Mononuclear cell (primary cell): Measurements from ENCODE around the gene ADM2. TPM values are rescaled to one million over a fixed set of nuclear protein-coding genes. Genes with fewer than 3 reads are reported as not detected.

Source experiments
- H3K27me3 ChIP-seq: 2 replicates; pipeline ENCODE4 v1.6.0; 2011; ENCODE audit warnings: low read length, control low read depth; ENCODE audit not compliant: insufficient read depth
- H3K4me1 ChIP-seq: 2 replicates; pipeline ENCODE4 v1.5.1; 2011; ENCODE audit warnings: mild to moderate bottlenecking, low read length, control low read depth; ENCODE audit not compliant: insufficient read depth
- H3K4me3 ChIP-seq: 2 replicates; pipeline ENCODE4 v1.5.1; 2011; ENCODE audit warnings: mild to moderate bottlenecking, low read length, moderate library complexity
- H3K9me3 ChIP-seq: 2 replicates; pipeline ENCODE4 v1.5.1; 2011; ENCODE audit warnings: low read depth, mild to moderate bottlenecking, control low read depth, low read length
- total RNA-seq: library from RNA; depleted of rRNA; stranded (reverse); fragments of >200 nt; gene quantifications from one replicate; pipeline ENCODE4 v1.2.3, GENCODE V29; 2012

Gene ADM2
- total RNA-seq, 1 donor = 0.31 TPM

DNA sequence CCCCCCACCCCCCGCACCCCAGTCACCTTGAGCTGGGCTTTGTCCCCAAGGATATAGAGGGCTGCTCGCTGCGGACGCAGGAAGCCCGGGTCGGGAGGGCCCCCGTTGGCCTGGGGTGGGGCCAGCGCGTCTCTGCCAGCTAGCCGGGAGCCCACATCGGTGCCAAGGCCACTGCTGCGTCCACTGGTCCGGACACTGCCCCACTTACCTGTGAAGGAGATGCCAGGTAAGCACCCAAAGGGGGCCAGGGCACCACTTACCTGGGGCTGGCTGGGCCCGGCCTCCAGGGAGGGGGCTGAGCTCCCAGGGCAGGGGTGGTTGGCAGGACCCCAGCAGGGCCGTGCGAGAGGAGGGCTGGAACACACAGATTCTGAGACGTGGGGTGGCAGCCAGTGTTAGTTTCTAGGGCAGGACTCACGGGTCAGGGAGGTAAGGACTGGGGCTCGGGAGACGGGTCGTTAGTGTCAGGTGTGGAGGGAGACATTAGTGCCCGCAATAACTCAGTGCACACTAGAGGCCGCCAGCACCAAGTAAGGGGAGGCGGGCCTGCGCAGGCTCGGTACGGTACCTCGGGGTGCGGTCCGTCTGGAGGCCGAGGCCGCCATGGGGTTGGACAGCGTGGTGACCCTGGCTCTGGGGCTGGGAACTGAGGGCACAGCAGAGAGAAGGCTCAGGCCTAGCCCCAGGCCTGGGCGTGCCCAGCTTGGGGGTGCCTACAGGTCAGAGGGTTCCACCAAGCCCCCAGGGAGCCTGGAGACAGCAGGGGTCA is 24.7 kb upstream of the ADM2 start:
- Histone ChIP-seq H3K9me3 (no peaks in the 10 kb centered on the region), H3K27me3 (no peaks in the 10 kb centered on the region), H3K4me1 (peaks cover 3% of the 10 kb centered on the region)

DNA sequence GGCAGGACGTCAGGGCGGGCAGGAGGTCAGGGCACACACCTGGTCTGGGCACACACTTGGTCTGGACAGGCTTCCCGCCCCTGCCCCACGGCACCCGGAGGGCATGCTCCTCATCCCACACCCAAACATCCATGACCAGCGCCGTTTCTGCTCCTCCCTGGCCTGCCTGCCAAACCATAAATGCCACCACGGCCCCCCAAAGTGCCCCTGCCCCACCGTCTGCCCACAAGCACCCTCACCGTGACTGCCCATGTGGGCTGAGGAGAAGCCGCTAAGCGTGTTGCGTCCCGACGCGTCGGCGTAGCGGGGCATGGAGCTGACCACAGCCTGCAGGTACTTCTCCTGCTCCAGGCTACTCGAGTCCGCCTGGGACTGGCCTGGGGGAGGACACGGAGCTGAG is 22.3 kb upstream of the ADM2 start:
- Histone ChIP-seq H3K4me1 (no peaks in the 10 kb centered on the region), H3K9me3 (no peaks in the 10 kb centered on the region), H3K27me3 (no peaks in the 10 kb centered on the region), H3K4me3 (no peak overlapping the region)

More for the DNA sequence above, 24.7 kb upstream of the ADM2 start:
- no peak overlapping the region for H3K4me3 ChIP-seq

DNA sequence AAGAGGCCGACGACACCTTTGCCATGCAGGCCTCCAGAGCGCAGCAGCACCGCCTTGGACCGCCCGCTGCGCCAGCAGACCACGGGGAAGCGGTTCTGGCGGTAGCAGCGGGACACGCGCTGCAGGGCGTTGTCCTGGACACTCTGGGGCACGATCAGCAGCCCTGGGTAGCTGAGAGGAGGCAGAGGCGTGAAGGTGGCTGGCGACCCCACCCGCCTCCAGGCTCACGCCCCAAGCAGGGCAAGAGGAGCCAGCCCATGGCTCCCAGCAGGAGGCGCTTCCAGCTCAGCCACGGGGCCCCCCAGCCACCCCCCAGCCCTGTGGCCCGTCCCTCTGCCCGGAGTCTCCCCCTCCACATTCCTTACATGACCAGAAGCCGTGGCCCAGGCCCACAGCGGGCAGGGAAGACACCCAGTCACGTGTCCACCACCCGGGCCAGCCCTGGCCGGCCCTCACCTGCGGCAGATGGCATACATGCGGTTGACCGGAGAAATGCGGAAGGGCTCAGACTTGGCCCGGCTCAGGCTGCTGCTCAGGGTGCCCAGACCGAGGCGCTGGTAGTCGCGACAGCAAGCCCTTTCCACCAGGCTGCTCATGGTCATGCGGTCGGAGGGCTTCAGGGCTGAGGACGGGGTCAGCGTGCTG is 21.7 kb upstream of the ADM2 start:
- Histone ChIP-seq H3K27me3 (no peaks in the 10 kb centered on the region), H3K4me3 (no peak overlapping the region), H3K4me1 (no peaks in the 10 kb centered on the region), H3K9me3 (no peaks in the 10 kb centered on the region)

DNA sequence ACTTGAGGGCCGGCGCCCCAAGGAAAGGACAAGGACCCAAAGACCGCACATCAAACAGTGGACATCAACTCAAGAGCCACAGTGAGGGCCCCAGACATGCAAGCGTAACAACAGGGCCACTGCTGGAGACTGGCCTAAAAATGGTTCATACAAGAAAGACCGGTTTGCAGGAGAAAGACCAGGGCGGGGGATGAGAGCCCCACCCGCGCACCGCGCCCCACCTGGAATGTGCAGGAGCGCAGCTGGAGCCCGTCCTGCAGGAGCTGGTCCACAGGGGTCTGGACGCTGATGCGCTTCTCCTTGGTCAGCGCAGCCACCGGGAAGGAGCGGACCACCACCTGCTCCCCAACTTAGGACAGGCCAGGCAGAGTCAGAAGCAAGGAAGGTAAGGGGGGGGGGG is 20.4 kb upstream of the ADM2 start:
- no peaks in the 10 kb centered on the region for H3K27me3 ChIP-seq
- H3K9me3 ChIP-seq = no peaks in the 10 kb centered on the region
- H3K4me1 ChIP-seq = no peaks in the 10 kb centered on the region
- H3K4me3 ChIP-seq = no peak overlapping the region

DNA sequence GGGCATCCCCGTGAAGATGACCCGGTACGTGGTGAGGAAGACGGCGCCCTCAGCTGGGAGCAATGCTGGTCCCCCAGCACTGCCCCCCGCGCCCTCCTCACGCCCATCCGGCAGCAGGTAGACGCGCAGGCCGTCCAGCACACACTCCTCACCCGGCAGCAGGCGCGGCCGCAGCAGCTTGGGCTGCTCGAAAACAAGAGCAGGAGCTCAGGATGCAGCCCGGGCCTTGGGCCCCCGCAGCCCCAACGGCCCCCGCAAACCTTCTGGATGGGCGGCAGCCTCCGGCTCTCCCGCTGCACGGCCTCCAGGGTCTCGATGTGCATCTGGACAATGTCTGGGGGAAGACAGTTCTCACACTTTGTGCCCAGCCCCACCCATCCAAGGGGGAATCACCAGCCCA is 19.8 kb upstream of the ADM2 start:
- H3K9me3 ChIP-seq = no peaks in the 10 kb centered on the region
- no peaks in the 10 kb centered on the region for H3K4me1 ChIP-seq
- H3K27me3 ChIP-seq = no peaks in the 10 kb centered on the region
- no peak overlapping the region for H3K4me3 ChIP-seq

DNA sequence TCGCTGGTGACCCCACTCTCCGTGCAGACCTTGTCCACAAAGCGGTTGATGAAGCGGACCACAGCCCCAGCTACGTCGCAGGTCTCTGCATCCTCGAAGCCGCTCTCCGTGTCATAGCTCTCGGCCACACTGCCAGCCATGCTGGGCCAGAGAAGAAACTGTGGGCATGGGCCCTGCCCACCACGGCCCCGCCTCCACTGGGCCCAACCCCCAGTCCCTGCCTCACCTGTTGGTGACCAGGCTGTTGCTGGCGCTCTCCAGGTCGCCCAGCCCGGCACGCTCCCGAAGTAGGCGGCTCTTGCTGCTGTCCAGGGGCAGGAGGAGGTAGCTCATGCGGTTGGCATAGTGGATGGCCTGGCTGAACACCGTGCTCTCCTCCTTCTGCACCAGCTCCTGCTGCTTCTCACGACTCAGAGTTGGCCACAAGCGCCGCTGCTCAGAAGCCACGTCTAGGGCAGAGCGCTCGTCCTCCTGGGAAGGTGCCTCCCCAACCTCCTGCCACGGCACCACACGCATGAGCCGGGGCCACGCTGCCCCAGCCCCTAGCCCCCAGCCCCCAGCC is 19.3 kb upstream of the ADM2 start:
- Histone ChIP-seq H3K27me3 (no peaks in the 10 kb centered on the region), H3K4me1 (no peaks in the 10 kb centered on the region), H3K4me3 (no peak overlapping the region)

DNA sequence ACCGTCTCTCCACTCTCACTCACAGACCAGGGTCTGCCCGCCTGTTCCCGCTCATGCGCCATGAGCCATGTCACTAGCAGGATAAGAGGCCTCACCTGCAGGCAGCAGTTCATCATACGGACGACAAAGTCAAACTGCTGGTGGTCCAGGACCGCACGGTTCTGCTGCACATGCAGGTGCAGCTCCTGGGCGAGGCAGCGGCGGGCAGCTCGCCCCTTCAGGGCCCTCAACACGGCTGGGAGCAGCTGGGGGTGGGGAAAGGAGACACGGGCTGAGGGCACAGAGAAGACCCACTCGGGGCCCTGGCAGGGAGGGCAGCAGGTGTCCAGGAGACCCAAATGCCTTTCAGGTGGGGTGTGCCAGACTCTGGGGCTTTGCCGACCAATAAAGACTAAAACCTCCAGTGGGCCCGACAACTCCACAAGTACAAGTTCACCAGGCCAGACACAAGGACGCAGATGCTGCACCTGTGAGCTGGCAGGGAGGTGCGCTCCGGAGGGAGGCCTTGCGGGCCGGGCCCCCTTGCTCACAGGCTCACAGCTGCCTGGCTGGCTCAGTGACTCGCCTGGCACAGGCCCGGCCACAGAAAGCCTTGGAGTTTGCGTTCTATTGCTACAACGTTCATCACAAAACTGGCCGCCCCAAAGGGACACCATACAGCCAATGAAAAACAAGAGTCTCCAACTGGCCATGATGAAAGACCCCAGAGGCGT is 18.0 kb upstream of the ADM2 start:
- H3K4me1 ChIP-seq = peaks cover 1% of the 10 kb centered on the region
- no peaks in the 10 kb centered on the region for H3K27me3 ChIP-seq
- no peaks in the 10 kb centered on the region for H3K9me3 ChIP-seq
- H3K4me3 ChIP-seq = no peak overlapping the region

More for the DNA sequence above, 19.3 kb upstream of the ADM2 start:
- no peaks in the 10 kb centered on the region for H3K9me3 ChIP-seq

DNA sequence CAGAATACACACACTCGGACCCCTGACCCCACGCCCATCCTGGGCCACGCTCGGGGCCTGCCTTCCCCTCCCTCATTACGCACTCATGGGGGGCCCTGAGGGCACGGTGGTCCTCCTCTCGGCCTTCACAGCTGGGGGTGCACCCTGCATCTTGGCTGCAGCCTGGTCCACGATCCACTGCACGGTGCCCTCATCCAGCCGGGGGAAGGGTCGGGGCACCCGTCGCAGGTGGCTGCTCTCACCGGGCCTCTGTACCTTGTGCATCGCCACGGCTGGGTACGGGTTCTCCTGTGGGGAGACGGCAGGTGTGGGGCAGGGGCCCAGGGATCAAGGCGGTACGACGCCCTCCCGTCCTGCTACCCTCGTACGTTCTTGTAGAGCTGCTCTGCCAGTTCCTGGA is 16.9 kb upstream of the ADM2 start:
- Histone ChIP-seq H3K27me3 (no peaks in the 10 kb centered on the region), H3K4me3 (no peak overlapping the region), H3K9me3 (no peaks in the 10 kb centered on the region), H3K4me1 (peaks cover 12% of the 10 kb centered on the region)

DNA sequence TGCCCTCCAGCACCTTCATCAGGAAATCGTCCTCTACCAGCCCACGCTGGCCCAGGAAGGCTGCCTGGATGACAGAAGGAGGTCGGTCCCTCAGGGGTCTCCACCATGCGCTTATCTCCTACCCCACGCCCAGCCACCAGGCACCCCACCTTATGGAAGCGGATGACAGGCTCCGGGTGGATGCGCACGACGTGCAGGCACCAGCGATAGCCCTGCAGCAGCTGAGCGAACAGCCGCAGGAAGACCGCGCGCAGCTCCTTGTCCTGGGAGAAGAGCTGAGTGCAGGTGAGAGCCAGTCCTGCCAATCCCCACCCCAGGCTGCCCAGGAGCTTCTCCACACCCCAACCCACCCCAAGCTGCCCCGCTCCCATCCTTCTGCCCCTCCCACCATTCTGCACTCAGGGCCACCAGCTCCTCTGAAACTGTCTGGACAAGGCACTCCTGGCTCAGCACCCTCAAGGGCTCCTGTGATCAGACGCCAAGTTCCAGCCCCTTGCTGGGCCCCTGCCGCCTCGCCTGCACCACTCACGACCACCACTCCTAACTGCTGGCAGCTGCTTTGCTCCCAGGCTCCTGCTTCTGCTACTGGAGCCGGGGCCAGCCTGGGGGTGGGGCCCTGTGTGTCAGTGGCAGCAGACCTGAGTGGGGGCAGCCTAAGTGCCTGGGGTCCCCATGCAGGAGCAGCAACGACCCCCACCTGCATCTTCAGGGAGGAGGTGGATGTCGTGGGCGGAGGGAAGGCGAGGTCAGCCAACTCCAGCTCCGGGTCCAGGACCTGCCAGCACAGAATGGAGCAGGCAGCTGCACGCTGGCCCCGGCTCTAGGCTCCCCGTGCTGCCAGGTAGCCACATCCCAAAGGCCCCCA is 16.0 kb upstream of the ADM2 start:
- H3K27me3 ChIP-seq = no peaks in the 10 kb centered on the region
- no peaks in the 10 kb centered on the region for H3K9me3 ChIP-seq
- no peak overlapping the region for H3K4me3 ChIP-seq
- peaks cover 20% of the 10 kb centered on the region for H3K4me1 ChIP-seq

DNA sequence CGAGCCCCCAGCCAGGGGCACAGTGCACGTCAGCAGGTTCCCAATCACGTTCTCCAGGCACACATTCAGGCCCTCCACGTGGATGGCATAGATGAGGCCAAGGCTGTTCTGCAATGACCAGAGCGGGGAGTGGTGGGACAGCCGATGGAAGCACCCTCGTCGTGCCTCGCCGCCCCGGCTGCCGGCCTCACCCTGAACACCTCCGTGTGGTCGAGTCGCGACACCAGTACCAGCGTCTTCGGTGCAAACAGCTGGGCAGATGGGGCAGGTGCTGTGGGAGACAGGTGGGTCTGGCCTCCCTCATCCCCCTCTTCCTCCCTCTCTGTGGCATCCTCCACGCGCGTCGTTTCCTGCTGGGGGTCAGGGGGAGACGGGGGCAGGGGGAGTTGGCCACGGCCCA is 14.0 kb upstream of the ADM2 start:
- Histone ChIP-seq H3K27me3 (no peaks in the 10 kb centered on the region), H3K4me1 (peaks cover 40% of the 10 kb centered on the region)

DNA sequence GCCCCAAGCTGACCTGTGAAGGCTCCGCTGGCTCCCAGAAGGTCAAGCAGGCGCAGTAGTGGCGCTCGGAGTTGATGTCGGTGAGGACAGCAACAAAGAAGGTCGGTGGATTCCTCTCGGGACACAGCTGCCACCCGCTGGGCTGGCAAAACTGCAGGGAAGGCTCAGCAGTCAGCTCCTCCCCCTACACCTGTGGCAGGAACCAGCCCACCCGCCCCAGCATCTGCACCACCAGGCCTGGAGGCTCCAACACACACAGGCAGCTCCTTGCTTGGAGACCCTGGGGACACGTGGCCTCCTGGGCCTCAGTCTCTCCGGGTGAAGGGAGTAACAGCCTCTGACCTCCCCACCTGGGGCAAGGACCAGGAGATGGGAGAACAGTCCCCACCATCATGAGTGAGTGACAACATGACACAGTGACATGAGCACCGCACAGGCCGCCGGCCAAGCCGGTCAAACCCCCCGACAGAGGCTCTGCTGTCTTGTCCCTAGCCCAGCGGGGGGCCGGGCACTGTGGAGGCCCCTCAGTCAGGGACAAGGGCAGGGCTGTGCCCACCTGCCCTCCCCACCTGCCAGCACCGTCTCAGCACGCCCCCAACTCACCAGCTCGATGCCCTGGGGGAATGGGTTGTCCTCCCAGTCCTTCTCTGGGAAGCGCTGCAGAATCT is 13.4 kb upstream of the ADM2 start:
- H3K9me3 ChIP-seq = no peaks in the 10 kb centered on the region
- no peak overlapping the region for H3K4me3 ChIP-seq
- peaks cover 46% of the 10 kb centered on the region for H3K4me1 ChIP-seq

More for the DNA sequence above, 14.0 kb upstream of the ADM2 start:
- no peaks in the 10 kb centered on the region for H3K9me3 ChIP-seq
- H3K4me3 ChIP-seq = no peak overlapping the region

DNA sequence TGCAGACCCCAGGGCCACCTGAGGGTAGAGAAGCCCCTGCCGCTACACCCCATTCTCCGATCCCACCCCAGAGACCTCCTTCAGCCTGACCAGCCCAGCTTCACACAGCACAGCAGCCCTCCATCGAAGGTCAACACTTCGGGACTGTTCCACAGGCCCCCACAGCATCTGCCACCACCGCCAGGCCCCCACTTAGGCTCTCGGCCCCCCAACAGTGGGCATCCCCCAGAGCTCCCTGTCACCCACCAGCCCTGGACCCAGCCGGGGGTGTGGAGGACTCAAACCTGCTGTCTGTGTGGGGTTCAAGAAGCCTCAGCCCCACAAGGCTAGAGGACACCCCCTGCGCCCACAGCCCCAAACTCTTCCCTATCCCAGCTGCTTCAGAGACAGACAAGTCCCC is 12.7 kb upstream of the ADM2 start:
- peaks cover 53% of the 10 kb centered on the region for H3K4me1 ChIP-seq
- H3K4me3 ChIP-seq = no peak overlapping the region
- no peaks in the 10 kb centered on the region for H3K9me3 ChIP-seq
- no peaks in the 10 kb centered on the region for H3K27me3 ChIP-seq

More for the DNA sequence above, 13.4 kb upstream of the ADM2 start:
- no peaks in the 10 kb centered on the region for H3K27me3 ChIP-seq

DNA sequence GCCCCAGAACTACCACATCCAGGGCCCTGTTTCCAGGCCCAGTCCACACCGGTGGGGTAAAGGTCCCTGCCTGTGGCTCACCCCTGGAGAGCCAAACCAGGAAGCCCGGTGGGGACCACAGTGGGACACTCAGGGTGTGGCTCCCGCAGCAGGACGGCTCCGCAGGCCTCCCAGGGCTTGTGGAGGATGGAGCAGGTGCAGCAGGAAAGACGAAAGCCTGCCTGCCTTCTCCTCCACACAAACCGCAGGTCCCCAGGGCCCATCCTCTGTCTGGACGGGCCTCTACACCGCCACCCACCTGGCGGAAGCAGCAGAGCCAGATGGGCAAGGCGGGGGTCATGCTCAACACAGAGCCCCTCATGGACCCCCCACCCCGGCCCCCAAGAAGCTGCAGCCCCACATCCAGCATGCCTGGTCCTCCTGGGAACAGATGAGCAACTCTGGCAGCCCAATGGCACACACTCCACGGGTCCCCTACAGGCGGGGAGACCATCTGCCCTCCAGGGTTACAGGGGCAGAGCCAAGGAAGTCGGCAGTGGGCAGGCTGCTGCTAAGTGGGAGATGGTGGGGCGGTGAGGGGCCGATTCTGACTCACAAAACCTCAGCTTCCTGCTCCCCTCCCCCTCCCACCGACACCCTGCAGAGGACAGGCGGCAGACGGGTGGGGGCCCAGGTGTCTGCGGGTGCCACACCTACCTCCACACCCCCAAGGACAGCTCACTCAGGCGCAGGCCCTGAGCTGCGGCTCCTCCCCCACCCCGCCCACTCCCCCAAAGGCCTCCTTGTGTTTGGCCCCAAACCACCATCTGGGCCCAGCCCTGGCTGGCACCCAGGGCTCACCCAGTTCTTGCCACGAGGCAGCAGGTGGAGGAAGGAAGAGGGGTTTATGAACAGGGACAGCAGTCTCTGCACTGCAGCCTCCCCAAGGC is 11.7 kb upstream of the ADM2 start:
- no peaks in the 10 kb centered on the region for H3K9me3 ChIP-seq
- H3K4me3 ChIP-seq = no peak overlapping the region
- no peaks in the 10 kb centered on the region for H3K27me3 ChIP-seq
- peaks cover 58% of the 10 kb centered on the region for H3K4me1 ChIP-seq
